Inflammatory macrophage treated with lipopolysaccharide for 1 hour (primary cell): ENCODE measurements around the gene ANKRD34A.
A peak's percentile ranks its signal among the peaks of the same experiment; 100 is the strongest.

Source experiments
- DNase-seq, 2 donors: peaks; one replicate each; pipeline ENCODE4 v3.0.0-alpha.2; 2020 to 2022

Gene ANKRD34A

DNA sequence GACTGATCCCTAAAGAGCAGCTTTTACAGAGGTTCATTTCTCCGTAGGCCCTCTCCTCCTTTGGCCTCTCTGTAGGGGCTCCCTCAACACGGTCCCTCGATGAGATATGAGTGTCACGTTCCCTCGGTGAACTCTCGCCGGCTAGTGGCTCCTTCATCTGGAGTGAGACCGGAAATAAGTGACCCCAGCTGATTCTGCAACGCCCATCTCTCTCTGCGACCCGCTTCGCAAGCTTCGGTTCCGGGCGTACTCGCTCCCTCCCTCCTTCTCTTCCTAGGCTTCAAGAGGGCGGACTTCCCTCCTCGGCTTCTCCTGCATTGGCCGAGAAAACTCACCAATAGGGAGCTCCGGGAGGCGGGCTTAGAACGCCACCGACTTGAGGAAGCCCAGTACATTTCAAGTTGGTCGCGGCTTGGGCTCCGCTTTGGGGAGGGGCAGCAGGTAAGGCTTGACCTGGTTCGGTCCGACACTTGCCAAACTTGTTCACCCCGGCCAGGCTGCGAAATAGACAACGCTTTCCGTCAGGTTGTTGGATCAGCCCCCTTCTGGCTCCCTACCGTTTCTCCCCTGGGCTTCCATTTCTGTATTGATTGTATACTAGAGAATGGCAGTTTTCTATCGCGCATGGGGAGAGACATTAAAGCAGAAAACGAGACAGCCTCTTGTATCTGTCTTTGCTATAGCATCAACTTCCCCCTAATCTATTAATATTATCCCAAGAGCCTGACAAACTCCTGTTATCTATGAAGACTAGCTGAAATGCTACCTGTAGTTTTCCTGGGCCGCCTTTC is at the start of gene ANKRD34A, which contains the start of gene POLR3GL:
Gene ANKRD34A, minus strand, starts transcription at position 248 of the 791 bp plus-strand sequence. CDS start 2,816 bp downstream, outside the sequence.
Gene POLR3GL, plus strand, starts transcription at position 363 of the 791 bp plus-strand sequence. CDS start 10,176 bp downstream, outside the sequence.
- DNase-seq: peak; percentile 89 to 92

GRCh38 chr1:146013559-146013922 is 49.2 kb upstream of the ANKRD34A start:
- DNase-seq: peak; percentile 52 to 62

DNA sequence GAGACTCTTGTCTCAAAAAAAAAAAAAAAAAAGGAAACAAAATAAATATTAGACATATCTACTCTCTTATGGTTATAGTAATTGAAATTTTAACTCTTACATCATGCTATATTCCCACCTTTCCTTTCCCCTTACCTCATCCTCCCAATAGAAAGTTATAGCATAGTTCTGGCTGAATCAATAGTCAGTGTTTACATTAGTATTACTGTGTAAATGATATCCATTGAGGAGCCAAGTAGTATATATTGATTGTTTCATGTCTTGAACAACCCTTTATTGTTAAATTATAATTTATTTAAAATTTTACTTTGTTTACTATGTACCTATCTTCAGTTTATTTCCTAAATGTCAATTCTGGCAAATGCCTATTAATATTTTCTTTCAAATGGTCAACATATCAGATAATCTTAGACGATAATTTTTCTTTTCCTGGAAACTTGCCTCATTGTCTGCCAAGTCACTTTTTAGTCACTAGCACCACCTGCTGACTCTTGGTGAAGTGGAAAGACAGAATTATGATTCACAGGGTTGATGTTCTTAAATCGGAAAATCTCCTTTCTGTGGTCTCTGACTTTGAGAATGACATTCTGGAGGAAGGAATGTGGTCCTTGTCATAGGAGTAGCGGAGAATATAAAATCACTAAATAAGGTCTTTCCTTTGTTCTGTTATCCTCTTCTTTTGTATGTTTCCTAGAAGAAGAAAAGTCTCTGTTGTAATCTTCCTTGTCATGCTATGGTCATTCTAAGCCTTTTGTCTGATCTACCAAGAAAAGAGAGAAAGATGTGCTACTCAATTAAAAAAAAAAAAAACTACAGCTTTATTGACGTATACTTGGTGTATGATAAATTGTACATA is 48.6 kb upstream of the ANKRD34A start:
- peak; percentile 69 to 89 for DNase-seq

GRCh38 chr1:146010126-146010738 is 45.9 kb upstream of the ANKRD34A start:
- no peak for DNase-seq

- DNase-seq: no peak
Measured at GRCh38 chr1:146007489-146008133, 43.2 kb upstream of the ANKRD34A start.

DNA sequence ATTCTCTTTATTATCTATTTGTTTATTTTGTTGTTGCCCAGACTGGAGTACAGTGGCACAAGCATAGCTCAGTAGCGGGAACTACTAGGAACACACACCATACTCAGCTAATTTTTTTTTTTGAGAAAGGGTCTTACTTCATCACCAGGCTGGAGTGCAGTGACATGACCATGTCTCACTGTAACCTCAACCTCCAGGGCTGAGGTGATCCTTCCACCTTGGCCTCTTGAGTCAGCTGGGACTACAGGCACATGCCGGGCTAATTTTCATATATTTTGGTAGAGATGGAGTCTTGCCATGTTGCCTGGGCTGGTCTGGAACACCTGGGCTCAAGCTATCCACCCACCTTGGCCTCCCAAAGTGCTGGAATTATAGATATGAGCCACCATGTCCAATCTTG is 37.3 kb upstream of the ANKRD34A start:
- DNase-seq: no peak

GRCh38 chr1:145999321-146000024 is 35.1 kb upstream of the ANKRD34A start:
- no peak for DNase-seq

DNA sequence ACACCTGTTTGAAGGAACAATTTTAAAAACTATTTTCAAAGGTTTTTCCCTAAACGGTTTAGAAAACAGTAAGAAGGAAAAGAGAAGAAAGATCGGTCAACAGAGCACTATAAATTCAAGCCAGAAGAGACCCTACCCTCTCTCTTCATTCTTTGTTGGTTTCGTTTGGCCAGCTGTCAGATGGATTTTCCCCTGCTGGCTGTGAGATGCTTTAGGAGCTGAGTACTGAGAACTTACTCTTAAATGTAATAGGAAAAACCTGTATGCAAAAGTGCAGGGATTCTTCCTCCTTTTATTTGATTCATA is 33.3 kb upstream of the ANKRD34A start:
- no peak for DNase-seq

DNA sequence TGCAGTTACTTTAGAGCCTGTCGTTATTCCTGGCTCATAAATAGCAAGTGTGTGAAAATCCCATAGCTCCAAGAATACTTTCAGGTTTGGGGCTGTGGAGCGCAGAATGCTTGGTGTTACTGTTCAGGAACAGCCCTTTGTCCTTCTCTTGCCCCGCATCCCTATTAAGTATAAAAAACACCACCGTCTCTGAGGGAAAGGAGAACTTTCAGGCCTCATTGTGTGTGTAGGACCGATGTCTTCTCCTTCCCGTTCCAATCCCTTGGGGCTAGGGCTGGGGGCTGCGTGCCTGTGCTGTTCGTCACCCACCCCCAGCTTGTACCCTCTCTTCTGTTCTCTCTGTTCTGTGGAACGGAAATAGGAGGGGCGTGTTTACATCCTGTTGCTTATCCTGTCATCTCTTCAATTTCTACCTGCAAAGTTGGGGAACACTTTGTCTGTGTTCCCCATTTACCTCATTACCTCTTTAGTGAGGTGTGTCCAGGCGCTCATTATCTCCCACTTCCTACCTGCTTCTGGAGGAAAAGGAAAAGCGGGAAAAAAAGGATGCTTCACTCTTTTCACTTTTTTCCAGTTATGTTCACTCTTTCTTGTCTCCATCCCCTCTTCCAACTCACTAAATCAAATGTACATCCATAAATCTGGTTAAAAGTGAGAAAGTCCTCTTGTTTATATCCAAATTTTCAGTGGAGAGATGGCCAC is 32.8 kb upstream of the ANKRD34A start:
- DNase-seq: no peak

DNA sequence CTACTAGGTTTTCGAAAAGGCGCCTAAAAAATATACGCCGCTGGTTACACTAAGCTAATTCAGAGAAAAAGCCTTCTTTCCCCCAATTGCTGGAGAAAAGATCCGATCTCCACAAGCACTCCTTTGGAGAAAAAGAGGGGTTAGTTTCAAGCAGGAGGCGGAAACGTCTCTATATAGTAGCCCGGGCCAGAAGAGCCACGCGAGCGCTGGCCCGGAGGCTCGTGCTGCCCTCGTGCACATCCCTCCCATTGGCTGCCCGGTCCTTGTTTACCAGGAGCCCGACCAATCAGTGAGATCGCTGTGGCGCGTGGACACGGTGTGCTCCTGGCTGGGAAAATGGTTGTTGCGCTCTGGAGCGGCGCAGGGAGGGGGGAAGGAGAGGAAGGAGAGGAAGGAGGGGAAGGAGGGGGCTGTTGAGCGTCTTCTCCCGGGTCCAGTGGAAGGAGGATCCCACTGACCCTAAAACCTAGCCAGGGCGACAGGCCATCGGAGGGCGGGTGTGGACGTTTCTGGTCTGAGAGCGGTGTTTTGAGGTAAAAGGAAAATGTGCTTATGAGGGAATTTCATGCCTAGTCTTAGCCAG is 32.1 kb upstream of the ANKRD34A start, which contains the start of gene TXNIP:
Gene TXNIP, minus strand, starts transcription at position 147 of the 583 bp plus-strand sequence. CDS start 313 bp downstream, outside the sequence.
- peak; percentile 89 to 95 for DNase-seq

- no peak for DNase-seq
Measured at GRCh38 chr1:145995964-145996432, 31.6 kb upstream of the ANKRD34A start.

- no peak for DNase-seq
Measured at GRCh38 chr1:145995148-145995881, 30.9 kb upstream of the ANKRD34A start.

DNA sequence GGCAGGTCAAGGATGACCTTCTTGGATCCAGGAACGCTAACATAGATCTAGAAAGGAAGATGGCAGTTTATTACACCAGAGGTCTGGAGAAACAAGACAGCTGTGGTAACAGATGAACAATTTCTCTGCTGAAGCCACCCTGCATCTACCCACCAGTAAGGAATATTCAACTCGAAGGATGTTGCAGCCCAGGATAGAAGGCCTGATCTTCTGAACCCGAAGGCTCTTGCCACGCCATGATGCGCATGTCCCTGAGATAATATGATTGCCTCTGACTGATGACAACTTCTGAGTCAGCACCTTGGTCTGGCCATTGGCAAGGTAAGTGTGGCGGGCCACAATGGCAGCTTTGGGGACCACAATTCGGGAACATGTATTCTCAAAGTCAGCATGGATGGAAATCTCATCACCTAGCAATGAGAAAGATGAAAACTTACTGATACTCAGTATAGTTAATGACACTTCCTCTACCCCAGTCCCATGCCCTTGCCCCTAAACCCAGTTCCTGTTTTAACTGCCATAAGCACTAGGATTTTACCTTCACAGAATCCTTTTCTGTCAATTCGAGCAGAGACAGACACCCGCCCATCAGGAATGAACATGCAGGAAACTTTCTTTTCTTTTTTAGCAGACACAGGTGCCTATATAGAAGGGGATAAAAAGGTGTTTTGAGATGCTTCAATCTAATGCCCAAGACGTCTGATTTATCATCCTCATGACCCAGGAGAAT is 30.2 kb upstream of the ANKRD34A start:
- peak in 1 of 2 donors; percentile 43 for DNase-seq

GRCh38 chr1:145993618-145994390 is 29.4 kb upstream of the ANKRD34A start:
- no peak for DNase-seq

DNA sequence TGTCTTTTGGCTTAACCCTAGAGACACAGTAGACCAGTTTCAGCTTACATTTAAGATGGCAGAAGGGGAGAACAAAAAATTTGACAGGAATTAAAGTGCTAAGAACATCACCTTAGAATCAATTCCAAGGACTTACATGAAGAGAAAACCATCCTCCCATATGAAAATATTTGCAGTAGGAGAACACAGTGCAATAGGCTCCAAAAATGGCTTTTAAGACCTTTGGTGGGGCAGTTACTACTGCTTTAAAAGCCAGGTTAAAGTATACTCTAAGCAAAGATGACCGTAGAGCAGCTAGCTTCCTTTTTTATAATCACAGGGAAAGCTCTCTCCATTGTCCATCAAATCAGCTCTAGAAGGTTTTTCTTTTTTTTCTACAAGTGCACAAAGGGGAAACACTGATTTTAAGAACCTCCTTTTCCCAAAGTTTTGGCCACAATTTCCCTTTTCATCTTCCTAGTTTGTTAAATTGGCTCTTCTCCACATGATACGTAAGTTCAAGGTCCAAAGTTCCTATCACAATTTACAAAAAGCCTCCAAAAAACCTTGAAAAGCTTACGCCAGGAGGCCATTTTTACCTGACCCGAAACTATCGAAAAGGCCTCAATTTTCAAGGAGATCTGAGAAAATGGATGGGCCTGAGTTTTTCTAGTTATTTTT is 28.7 kb upstream of the ANKRD34A start:
- no peak for DNase-seq

DNA sequence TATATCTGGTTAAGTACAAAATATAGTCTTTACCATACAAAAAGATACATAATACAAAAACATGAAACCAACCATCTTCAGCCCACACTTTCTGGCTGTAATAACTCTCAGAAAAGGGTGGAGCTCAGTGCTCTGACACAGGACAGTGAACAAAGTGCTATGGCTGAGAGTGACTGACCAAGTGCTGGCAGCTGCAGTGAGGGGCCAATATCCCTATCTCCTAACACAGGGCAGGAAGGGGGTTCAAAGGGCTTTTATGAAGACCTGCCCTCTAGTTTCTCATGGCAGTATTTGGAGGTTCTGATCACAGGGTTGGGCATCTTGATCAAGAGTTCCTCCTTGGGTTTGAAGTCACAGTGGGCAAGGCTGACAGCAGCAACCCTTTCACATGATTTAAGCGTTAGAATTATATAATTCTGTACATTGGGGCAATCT is 28.1 kb upstream of the ANKRD34A start:
- DNase-seq: no peak

DNA sequence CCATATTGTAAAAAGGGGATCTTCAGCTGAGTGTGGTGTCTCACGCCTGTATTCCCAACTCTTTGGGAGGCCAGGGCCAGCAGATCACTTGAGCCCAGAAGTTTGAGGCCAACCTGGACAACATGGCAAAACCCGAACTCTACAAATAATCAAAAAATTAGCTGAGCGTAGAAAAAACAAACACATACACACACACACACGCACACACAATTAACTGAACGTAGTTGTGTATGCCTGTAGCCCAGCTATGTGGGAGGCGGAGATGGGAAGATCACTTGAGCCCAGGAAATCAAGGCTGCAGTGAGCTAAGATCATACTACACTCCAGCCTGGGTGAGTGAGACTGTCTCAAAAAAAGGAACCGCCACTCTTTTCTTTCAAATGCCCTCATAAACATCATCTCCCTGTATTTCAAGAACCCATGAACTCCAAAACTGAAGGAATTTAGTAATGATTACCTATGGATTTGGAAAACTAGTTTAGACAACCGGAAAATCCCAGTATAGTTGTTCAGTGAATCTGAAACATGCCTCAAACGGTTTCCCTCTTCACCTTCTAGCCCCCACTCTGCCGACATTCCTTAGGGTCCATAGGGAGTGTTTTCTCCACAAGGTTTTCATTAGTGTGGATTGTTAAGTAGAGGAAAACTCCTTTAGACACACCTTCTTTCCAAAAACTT is 27.5 kb upstream of the ANKRD34A start:
- peak in 1 of 2 donors; percentile 37 for DNase-seq
